PFSK-1 (cell line): Measurements from ENCODE around the gene ANAPC2.

Source experiments
- POLR2AphosphoS5 ChIP-seq: IDR thresholded peaks from 2 replicates; pipeline ENCODE4 v1.6.1; 2012; ENCODE audit warnings: low read depth, mild to moderate bottlenecking, control low read depth, low read length, moderate library complexity
- REST ChIP-seq, 2 experiments: IDR thresholded peaks; 2 replicates each; pipeline versions ENCODE4 v1.6.1 to v1.8.0; 2011 to 2012; ENCODE audit warnings: low read depth in 2 of 2, low read length in 2 of 2, control low read depth in 1 of 2, inconsistent platforms in 1 of 2, mild to moderate bottlenecking in 1 of 2, moderate library complexity in 1 of 2; ENCODE audit not compliant: insufficient read depth in 1 of 2
- SIN3A ChIP-seq: IDR thresholded peaks from 2 replicates; pipeline ENCODE4 v1.6.1; 2012; ENCODE audit warnings: mild to moderate bottlenecking, low read length, moderate library complexity, borderline replicate concordance; ENCODE audit not compliant: insufficient read depth
- TAF1 ChIP-seq: IDR thresholded peaks from 2 replicates; pipeline ENCODE4 v1.6.1; 2012; ENCODE audit warnings: low read length, control low read depth, borderline replicate concordance; ENCODE audit not compliant: insufficient read depth

DNA sequence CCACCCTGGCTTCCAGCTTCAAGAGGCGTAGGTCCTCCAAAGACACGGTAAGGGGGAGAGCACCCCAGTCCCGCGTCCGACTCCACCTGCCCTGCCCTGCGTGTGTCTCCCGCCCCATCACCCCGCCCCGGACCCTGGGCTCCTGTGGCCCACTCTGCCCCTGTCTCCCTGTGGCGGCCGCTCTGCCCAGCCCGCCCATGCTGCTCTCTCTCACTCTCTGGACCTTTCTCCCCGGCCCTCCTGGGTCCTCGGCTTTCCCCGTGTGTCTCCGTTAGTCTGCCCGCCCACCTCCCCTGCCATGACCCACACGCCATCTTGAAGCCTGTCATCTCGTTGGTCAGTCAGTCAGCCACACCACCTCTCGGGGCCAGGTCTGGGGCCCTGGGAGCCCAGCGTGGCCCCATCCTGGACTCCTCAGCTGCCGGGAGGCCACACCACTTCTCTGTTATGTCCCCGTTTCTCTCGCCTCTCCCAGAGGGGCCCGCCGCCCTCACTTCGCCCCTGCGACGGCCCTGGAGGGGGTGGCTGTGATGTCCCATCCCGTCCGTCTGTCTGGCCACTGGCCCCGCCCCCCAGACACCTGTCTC is 23.0 kb downstream of the ANAPC2 start:
- TF ChIP-seq REST (IDR thresholded peaks at IDR 0.05; ENCODE audit: insufficient read depth in 1 of 2, low read depth in 2 of 2, low read length in 2 of 2) = no peak
- TF ChIP-seq POLR2AphosphoS5 = no peak
- no peak for TF ChIP-seq TAF1
- TF ChIP-seq SIN3A = no peak
